ENCODE results near the gene ZNF710. TPM values are rescaled to one million over a fixed set of nuclear protein-coding genes. Genes with fewer than 3 reads are reported as not detected.

The ZNF710 gene
- total RNA-seq, 2 experiments from 2014 or later = 19.4 to 20.7 TPM

DNA sequence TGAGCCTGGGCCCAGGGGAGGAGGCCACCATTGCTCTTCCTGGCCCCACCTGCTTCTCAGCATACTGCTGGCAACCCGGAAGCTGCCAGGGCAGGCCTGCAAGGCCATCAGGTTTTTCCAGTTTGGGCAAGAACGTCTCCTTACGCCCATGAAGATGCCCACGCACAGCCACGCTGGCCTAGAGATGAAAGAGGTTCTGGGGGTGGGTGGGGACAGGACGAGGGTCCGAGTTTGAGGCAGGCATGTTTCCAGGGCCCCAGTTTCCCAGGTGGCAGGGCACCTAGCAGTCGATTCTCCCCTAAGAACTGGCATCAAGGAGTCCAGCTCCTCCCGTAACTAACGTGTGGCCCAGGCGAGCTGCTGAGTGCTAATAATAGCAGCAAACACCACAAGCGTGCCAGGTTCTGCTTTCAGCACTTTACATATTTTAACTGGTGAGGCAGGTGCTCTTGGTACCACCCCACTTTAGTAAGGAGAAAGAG lies 45.8 kb downstream of the ZNF710 start:
- Mint-ChIP-seq H3K27ac (no peak overlapping the region), H3K9me3 (no peaks in the 10 kb centered on the region), H3K36me3 (ENCODE audit: low read depth) (peaks cover under 1% of the 10 kb centered on the region), H3K4me3 (no peak overlapping the region), H3K27me3 (no peaks in the 10 kb centered on the region), H3K4me1 (no peaks in the 10 kb centered on the region)
- CTCF ChIA-PET = no interaction called here
- POLR2A ChIA-PET = no interaction called here
- DNase-seq = no peak

DNA sequence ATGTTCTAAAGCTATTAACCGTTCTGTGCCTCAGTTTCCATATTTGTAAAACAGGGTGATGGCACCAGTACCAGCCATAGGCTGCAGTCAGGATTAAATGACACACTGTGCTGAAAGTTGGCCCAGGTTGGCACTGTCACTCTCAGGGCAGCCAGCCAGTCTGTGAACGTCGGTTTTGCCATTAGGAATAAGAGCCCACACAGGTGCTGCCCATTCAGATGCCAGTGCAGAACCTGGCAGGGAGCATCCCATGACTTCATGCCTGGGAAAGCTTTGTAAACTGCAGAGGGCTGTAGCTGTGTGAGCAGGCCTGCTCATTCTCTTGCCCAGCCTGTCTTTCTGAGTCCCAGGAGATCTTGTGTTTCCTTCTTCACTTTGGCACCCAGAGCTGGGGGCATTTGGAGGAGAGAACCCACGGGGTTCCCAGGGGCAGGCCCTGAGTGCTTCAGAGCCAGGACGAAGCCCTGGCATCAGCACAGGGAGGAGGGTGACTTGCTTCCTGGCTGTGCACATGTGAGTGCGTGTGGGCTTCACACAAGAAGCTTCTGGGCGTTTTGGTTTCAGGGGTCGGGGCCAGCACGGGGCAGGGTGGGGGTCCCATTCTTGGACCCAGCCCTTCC lies 46.9 kb downstream of the ZNF710 start:
- H3K9me3 Mint-ChIP-seq = no peaks in the 10 kb centered on the region
- no peaks in the 10 kb centered on the region for H3K4me1 Mint-ChIP-seq
- H3K27me3 Mint-ChIP-seq = no peaks in the 10 kb centered on the region
- CTCF ChIA-PET = interaction anchor here (0.6 kb wide), 1 partner anchor 60 kb away, joined by 4 read pairs; no protein-coding TSS in a partner anchor
- no peak overlapping the region for H3K4me3 Mint-ChIP-seq
- POLR2A ChIA-PET = no interaction called here
- peaks cover 2% of the 10 kb centered on the region for H3K36me3 Mint-ChIP-seq (ENCODE audit: low read depth)
- no peak overlapping the region for H3K27ac Mint-ChIP-seq
- DNase-seq = no peak

- DNase-seq = no peak
- no peaks in the 10 kb centered on the region for H3K4me1 Mint-ChIP-seq
- H3K27me3 Mint-ChIP-seq = no peaks in the 10 kb centered on the region
- ChIA-PET POLR2A (no interaction called here), CTCF (no interaction called here)
- no peak overlapping the region for H3K4me3 Mint-ChIP-seq
- peaks cover 2% of the 10 kb centered on the region for H3K36me3 Mint-ChIP-seq (ENCODE audit: low read depth)
- H3K9me3 Mint-ChIP-seq = no peaks in the 10 kb centered on the region
- H3K27ac Mint-ChIP-seq = no peak overlapping the region
Observed at GRCh38 chr15:90049030-90049429, 47.9 kb downstream of the ZNF710 start.

DNA sequence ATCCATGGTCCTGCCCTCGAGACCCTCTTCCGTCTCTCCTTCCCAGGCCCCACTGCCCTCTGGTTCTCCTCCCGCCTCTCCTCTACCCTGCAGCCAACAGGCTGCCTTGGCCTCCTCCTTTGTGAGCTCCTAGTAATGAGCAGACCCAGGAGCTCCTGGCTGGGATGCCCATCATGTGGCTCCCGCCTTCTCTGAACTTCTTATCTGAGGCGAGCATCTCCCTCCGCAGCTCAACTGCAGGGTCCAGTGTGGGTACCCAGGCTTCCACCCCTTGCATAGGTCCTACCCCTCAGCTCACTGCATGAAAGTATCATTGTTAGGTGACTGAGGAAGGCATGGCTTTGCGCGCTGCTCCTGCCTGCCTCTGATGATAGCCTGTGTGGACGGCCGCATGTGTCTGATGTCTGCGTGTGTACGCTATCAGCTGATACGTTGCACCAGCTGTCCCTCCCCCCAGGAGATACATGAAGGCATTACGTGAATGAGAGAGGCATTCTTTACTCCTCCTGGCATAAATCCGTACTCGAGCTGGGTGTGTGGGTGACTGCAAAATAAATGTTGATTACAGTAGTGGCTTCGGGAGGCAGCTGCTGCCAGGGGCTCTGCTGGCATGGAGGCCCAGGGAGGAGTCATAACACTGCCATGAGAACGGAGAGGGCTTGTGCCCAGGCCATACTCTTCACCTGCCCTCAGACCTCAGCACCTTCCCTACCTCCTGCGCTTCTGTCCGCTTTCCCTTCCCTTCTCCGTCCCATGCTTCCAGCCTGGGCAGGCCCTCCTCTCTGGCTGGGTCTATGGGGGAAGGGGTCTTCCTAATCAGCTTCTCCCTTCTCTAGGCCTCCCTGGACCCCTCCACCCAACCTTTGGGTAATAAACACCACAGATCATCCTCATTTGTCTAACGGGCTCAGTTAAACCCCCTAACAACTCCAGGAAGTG lies 48.8 kb downstream of the ZNF710 start:
- Mint-ChIP-seq H3K27ac (no peak overlapping the region), H3K36me3 (ENCODE audit: low read depth) (peaks cover 2% of the 10 kb centered on the region), H3K4me1 (peaks cover 2% of the 10 kb centered on the region), H3K27me3 (no peaks in the 10 kb centered on the region), H3K4me3 (no peak overlapping the region), H3K9me3 (no peaks in the 10 kb centered on the region)
- no peak for DNase-seq
- POLR2A ChIA-PET = no interaction called here
- CTCF ChIA-PET = interaction anchor here (0.9 kb wide), 1 partner anchor 9 kb away, joined by 4 read pairs; no protein-coding TSS in a partner anchor

- peaks cover 2% of the 10 kb centered on the region for H3K4me1 Mint-ChIP-seq
Observed at GRCh38 chr15:90051874-90052273, 50.8 kb downstream of the ZNF710 start.

GRCh38 chr15:90053685-90054466 lies 52.8 kb downstream of the ZNF710 start:
- Mint-ChIP-seq H3K27me3 (no peaks in the 10 kb centered on the region), H3K4me1 (peaks cover 11% of the 10 kb centered on the region), H3K9me3 (no peaks in the 10 kb centered on the region), H3K4me3 (no peak overlapping the region), H3K27ac (no peak overlapping the region), H3K36me3 (ENCODE audit: low read depth) (peaks cover 2% of the 10 kb centered on the region)
- DNase-seq = no peak
- ChIA-PET CTCF (interaction anchor here (1.0 kb wide), 1 partner anchor 17 kb away, joined by 4 read pairs; no protein-coding TSS in a partner anchor), POLR2A (interaction anchor here (1.1 to 1.4 kb wide), 2 partner anchors 17 to 19 kb away, joined by 3 to 5 read pairs; no protein-coding TSS in a partner anchor)

More at GRCh38 chr15:90051874-90052273, 50.8 kb downstream of the ZNF710 start:
- ChIA-PET POLR2A (no interaction called here), CTCF (interaction anchor here (1.1 kb wide), 1 partner anchor 291 kb away, joined by 4 read pairs; no protein-coding TSS in a partner anchor)
- no peak overlapping the region for H3K27ac Mint-ChIP-seq
- H3K9me3 Mint-ChIP-seq = no peaks in the 10 kb centered on the region
- DNase-seq = no peak
- H3K4me3 Mint-ChIP-seq = no peak overlapping the region
- H3K27me3 Mint-ChIP-seq = no peaks in the 10 kb centered on the region
- peaks cover 2% of the 10 kb centered on the region for H3K36me3 Mint-ChIP-seq (ENCODE audit: low read depth)

GRCh38 chr15:90054618-90055097 lies 53.5 kb downstream of the ZNF710 start:
- Mint-ChIP-seq H3K36me3 (ENCODE audit: low read depth) (peaks cover 2% of the 10 kb centered on the region), H3K4me3 (no peak overlapping the region), H3K9me3 (no peaks in the 10 kb centered on the region), H3K27ac (no peak overlapping the region), H3K4me1 (peaks cover 19% of the 10 kb centered on the region), H3K27me3 (no peaks in the 10 kb centered on the region)
- no peak for DNase-seq
- ChIA-PET POLR2A (interaction anchor here (1.1 kb wide), 1 partner anchor 16 kb away, joined by 5 read pairs; no protein-coding TSS in a partner anchor), CTCF (no interaction called here)

DNA sequence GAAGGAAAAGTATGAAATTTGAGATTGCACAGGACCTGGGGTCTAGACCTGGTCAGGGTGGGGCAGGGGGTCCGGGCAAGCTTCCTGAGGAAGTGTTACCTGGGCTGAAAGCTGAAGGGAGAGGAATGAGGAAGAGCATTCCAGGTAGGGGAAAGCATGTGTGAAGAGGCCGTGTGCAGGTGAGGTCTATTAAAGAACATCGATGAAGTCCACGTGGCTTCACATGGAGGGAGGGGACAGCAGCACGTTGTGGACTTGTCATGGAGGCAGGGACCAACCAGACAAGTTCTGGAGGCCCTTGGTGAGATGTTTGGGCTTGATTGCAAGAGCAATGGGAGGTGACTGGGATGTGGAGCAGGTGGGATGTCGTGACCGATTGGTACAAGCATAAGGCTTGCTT lies 54.1 kb downstream of the ZNF710 start:
- CTCF ChIA-PET = no interaction called here
- POLR2A ChIA-PET = interaction anchor here (1.1 kb wide), 1 partner anchor 16 kb away, joined by 5 read pairs; no protein-coding TSS in a partner anchor
- H3K9me3 Mint-ChIP-seq = no peaks in the 10 kb centered on the region
- H3K4me3 Mint-ChIP-seq = no peak overlapping the region
- peaks cover 2% of the 10 kb centered on the region for H3K36me3 Mint-ChIP-seq (ENCODE audit: low read depth)
- H3K27me3 Mint-ChIP-seq = no peaks in the 10 kb centered on the region
- peaks cover 24% of the 10 kb centered on the region for H3K4me1 Mint-ChIP-seq
- no peak for DNase-seq
- H3K27ac Mint-ChIP-seq = no peak overlapping the region

DNA sequence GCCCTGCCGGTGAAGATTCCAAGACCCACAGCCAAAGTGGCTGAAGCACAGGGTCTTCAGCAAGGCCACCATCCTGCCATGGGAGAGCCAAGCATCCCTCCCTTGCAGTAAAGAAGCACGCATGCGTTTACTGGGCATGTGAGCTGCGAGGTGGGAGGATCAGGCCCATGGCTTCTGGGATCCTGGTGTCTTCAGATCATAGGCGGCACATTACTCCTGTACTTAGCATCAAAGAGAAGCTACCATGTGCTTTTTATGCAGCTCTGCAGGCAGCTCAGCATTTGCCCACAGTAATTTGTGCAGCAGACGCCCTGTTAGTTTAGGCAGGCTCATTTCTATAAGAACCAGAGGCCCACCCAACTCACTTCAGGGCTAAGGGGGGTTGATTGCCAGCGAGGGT lies 55.4 kb downstream of the ZNF710 start:
- Mint-ChIP-seq H3K4me3 (no peak overlapping the region), H3K36me3 (ENCODE audit: low read depth) (peaks cover 2% of the 10 kb centered on the region), H3K9me3 (no peaks in the 10 kb centered on the region), H3K27me3 (no peaks in the 10 kb centered on the region), H3K4me1 (peaks cover 31% of the 10 kb centered on the region), H3K27ac (no peak overlapping the region)
- no peak for DNase-seq
- POLR2A ChIA-PET = no interaction called here
- CTCF ChIA-PET = interaction anchor here (1.4 kb wide), 1 partner anchor 9 kb away, joined by 5 read pairs; no protein-coding TSS in a partner anchor

DNA sequence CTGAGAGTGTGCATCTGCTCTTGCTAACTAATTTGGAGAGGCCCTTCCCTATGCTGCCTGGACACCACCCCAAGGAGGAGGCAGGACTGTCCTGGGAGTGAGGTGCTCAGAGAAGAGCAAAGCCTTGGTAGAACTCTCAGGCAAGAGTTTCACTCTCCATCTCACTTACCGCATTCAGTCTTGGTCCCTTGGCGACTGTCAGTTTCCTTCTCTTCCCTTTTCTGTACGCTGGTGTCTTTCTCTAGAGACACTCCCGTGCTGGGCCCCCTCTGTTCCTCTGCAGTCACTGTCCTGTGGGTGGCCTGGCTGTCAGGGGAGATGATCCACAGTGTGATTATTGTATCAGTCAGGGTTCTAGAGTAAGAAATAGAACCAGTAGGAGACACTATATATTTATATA lies 57.2 kb downstream of the ZNF710 start:
- Mint-ChIP-seq H3K36me3 (ENCODE audit: low read depth) (no peaks in the 10 kb centered on the region), H3K27ac (peak overlapping the region; percentile 58), H3K27me3 (no peaks in the 10 kb centered on the region), H3K4me1 (peaks cover 43% of the 10 kb centered on the region), H3K9me3 (no peaks in the 10 kb centered on the region), H3K4me3 (no peak overlapping the region)
- no peak for DNase-seq
- CTCF ChIA-PET = interaction anchor here (0.7 kb wide), 1 partner anchor 8 kb away, joined by 4 read pairs; no protein-coding TSS in a partner anchor
- POLR2A ChIA-PET = no interaction called here

DNA sequence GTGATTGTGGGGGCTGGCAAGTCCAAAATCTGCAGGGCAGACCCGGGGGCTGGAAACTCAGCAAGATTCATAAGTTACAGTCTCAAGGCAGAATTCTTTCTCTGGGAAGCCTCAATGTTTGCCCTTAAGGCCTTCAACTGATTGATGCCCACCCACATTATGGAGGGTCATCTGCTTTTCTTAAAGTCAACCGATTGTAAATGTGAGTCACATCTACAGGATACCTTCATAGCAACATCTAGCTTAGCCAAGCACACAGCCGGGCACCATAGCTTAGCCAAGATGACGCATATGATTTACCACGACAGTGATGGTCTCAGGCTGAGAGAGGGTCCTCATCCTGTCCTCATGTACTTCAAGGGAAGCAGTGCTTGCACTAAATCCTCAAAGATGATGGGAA lies 57.7 kb downstream of the ZNF710 start:
- ChIA-PET CTCF (interaction anchor here (0.7 to 1.3 kb wide), 2 partner anchors 9 to 12 kb away, joined by 4 to 8 read pairs; no protein-coding TSS in a partner anchor), POLR2A (interaction anchor here (1.0 to 1.3 kb wide), 2 partner anchors 27 to 45 kb away, joined by 3 to 7 read pairs; no protein-coding TSS in a partner anchor)
- no peaks in the 10 kb centered on the region for H3K36me3 Mint-ChIP-seq (ENCODE audit: low read depth)
- H3K9me3 Mint-ChIP-seq = no peaks in the 10 kb centered on the region
- peaks cover 45% of the 10 kb centered on the region for H3K4me1 Mint-ChIP-seq
- no peak overlapping the region for H3K4me3 Mint-ChIP-seq
- H3K27me3 Mint-ChIP-seq = no peaks in the 10 kb centered on the region
- no peak for DNase-seq
- H3K27ac Mint-ChIP-seq = peak overlapping the region; percentile 81

All from activated CD4-positive, alpha-beta memory T cell treated with anti-CD3 and anti-CD28 coated beads, Interleukin-2, amount 10 ng/mL, durations not matched to agents 7 days and 5 days (primary cell).